Measurements from ENCODE around the gene RACGAP1. TPM values are rescaled to one million over a fixed set of nuclear protein-coding genes. Genes with fewer than 3 reads are reported as not detected.

RACGAP1 gene
- total RNA-seq, 1 experiment from 2014 or later, result 95.3 TPM

DNA sequence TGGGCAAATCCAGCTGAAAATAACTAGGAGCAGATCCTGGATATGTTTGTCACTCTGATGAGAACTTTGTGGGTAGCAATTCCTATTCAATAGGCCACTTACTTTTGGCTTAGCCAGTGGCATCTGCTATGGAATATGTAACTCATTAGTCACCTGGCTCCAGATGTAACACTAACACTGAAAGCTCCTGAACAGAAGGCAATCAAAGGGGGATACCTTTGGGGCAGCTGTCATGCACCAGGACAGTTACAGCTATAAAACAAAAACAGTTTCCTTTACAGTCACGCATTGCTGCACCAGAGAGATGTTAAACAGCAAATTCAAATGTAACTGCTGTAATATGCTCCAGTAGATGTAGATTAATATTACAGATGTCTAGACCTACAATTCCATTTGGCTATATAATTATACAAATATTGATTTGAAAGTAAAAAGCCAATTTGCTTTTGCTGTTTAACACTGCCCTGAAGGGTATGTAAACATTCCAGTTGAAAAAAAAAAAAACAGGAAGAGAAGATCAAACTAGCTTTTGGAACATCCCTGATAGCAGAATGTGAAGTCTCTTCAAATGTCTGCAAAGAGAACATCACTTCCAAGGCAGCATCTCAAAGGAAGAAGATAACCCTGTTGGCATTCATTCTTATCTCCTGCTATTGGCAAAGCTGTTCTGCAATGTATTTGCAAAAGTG, 18.4 kb downstream of the RACGAP1 start:
- ChIA-PET POLR2A (ENCODE audit: unreplicated experiment) (interaction anchor here (0.6 kb wide), 2 partner anchors 40 to 266 kb away, joined by 3 read pairs; partner anchors contain the start of gene TMBIM6), CTCF (no interaction called here)
- Histone ChIP-seq H3K9me2 (replicated peaks; ENCODE audit: low read length) (no peaks in the 10 kb centered on the region), H4K20me1 (ENCODE audit: low read length) (0 out of 2 replicates have a peak, but pooled peaks cover 6% of the 10 kb centered on the region), H3K27ac (ENCODE audit: low read length) (no peak overlapping the region), H3K9ac (ENCODE audit: low read length) (no peak overlapping the region), H3F3A (ENCODE audit: low read length, unreplicated experiment) (no peaks in the 10 kb centered on the region), H2AFZ (ENCODE audit: low read length) (no peak overlapping the region), H3K4me2 (ENCODE audit: low read length) (no peak overlapping the region), H3K9me3 (ENCODE audit: low read length) (no peaks in the 10 kb centered on the region), H3K36me3 (ENCODE audit: low read depth, low read length) (peaks cover 59% of the 10 kb centered on the region), H3K79me2 (ENCODE audit: low read length) (peaks cover 49% of the 10 kb centered on the region), H3K4me1 (ENCODE audit: insufficient read depth, low read length) (no peaks in the 10 kb centered on the region; the same call in 1 of the 2 replicates), H3K4me3 (ENCODE audit: low read length) (no peak overlapping the region), H3K27me3 (ENCODE audit: low read length) (no peaks in the 10 kb centered on the region)
- peak; percentile 38 for DNase-seq
- no TSS peak for BruUV-seq (replicated peaks)
- ATAC-seq, result peak; percentile 88
- intact Hi-C loops (cut with micrococcal nuclease), result no loop called here
- TF ChIP-seq EZH2 (IDR thresholded peaks at IDR 0.05; ENCODE audit: low read length, unreplicated experiment) (no peak), EZH2phosphoT487 (IDR thresholded peaks at IDR 0.05; ENCODE audit: borderline replicate concordance, low read length) (no peak)
- TF ChIP-seq, protein P1, sequence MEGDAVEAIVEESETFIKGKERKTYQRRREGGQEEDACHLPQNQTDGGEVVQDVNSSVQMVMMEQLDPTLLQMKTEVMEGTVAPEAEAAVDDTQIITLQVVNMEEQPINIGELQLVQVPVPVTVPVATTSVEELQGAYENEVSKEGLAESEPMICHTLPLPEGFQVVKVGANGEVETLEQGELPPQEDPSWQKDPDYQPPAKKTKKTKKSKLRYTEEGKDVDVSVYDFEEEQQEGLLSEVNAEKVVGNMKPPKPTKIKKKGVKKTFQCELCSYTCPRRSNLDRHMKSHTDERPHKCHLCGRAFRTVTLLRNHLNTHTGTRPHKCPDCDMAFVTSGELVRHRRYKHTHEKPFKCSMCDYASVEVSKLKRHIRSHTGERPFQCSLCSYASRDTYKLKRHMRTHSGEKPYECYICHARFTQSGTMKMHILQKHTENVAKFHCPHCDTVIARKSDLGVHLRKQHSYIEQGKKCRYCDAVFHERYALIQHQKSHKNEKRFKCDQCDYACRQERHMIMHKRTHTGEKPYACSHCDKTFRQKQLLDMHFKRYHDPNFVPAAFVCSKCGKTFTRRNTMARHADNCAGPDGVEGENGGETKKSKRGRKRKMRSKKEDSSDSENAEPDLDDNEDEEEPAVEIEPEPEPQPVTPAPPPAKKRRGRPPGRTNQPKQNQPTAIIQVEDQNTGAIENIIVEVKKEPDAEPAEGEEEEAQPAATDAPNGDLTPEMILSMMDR (conservative IDR thresholded peaks at IDR 0.05; ENCODE audit: low read depth, low read length), result no peak

DNA sequence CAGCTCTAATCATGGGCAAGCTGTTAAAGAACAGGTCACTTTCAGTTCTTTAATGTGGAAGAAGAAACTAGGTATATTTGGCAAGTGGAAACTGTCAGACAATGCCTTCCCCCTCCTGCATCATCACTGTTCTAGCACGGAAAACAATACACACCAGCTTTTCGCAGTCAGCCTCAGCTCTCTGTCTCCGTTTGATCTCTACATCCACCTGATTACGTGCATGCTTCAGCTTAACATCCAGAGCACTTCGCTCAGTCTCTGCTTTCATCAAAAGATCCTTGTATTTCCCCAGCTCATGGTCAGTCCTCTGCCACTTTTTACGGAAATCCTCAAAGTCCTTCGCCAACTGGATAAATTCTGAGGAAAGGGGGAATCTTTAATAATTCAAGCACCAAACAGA, 19.0 kb downstream of the RACGAP1 start:
- no peak overlapping the region for H3K4me2 ChIP-seq (ENCODE audit: low read length)
- no peak overlapping the region for H2AFZ ChIP-seq (ENCODE audit: low read length)
- ChIA-PET POLR2A (ENCODE audit: unreplicated experiment) (interaction anchor here (0.6 kb wide), 2 partner anchors 39 to 265 kb away, joined by 3 read pairs; partner anchors contain the start of gene TMBIM6), CTCF (no interaction called here)
- H3F3A ChIP-seq (ENCODE audit: low read length, unreplicated experiment), result no peaks in the 10 kb centered on the region
- no TSS peak for BruUV-seq (replicated peaks)
- no peaks in the 10 kb centered on the region for H3K9me3 ChIP-seq (ENCODE audit: low read length)
- no peak overlapping the region for H3K4me3 ChIP-seq (ENCODE audit: low read length)
- no peak for TF ChIP-seq EZH2phosphoT487 (IDR thresholded peaks at IDR 0.05; ENCODE audit: borderline replicate concordance, low read length)
- H3K27me3 ChIP-seq (ENCODE audit: low read length), result no peaks in the 10 kb centered on the region
- DNase-seq (no peak), ATAC-seq (no peak)
- peaks cover 48% of the 10 kb centered on the region for H3K79me2 ChIP-seq (ENCODE audit: low read length)
- no peak overlapping the region for H3K27ac ChIP-seq (ENCODE audit: low read length)
- no peaks in the 10 kb centered on the region; the same call in 1 of the 2 replicates for H3K4me1 ChIP-seq (ENCODE audit: insufficient read depth, low read length)
- intact Hi-C loops (cut with micrococcal nuclease), result no loop called here
- no peaks in the 10 kb centered on the region for H3K9me2 ChIP-seq (replicated peaks; ENCODE audit: low read length)
- H3K9ac ChIP-seq (ENCODE audit: low read length), result no peak overlapping the region
- peaks cover 64% of the 10 kb centered on the region for H3K36me3 ChIP-seq (ENCODE audit: low read depth, low read length)
- H4K20me1 ChIP-seq (ENCODE audit: low read length), result 0 out of 2 replicates have a peak, but pooled peaks cover 6% of the 10 kb centered on the region

DNA sequence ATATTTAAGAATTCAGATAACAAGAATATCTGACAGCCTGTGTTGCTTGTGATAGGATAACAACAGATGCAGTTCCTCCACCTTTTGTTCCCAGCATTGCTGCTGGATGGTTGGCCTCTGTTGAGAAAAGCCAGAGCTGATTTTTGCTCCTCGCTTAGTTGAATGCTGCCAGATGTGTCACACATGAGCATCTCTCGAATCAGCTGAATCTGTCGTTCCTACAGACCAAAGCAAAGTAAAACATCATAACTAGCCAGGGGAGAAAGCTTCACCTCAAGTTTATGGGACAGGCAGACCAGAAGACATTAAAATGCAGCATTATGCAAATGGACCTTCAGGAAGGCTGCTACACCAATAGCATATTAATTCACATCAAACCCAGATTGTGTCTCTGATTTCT, 20.1 kb downstream of the RACGAP1 start:
- H3F3A ChIP-seq (ENCODE audit: low read length, unreplicated experiment), result no peaks in the 10 kb centered on the region
- 0 out of 2 replicates have a peak, but pooled peaks cover 6% of the 10 kb centered on the region for H4K20me1 ChIP-seq (ENCODE audit: low read length)
- no TSS peak for BruUV-seq (replicated peaks)
- H3K4me2 ChIP-seq (ENCODE audit: low read length), result no peak overlapping the region
- no peak overlapping the region for H2AFZ ChIP-seq (ENCODE audit: low read length)
- H3K27ac ChIP-seq (ENCODE audit: low read length), result no peak overlapping the region
- intact Hi-C loops (cut with micrococcal nuclease), result no loop called here
- H3K4me1 ChIP-seq (ENCODE audit: insufficient read depth, low read length), result no peaks in the 10 kb centered on the region; the same call in 1 of the 2 replicates
- TF ChIP-seq EZH2phosphoT487 (IDR thresholded peaks at IDR 0.05; ENCODE audit: borderline replicate concordance, low read length) (no peak), EZH2 (IDR thresholded peaks at IDR 0.05; ENCODE audit: low read length, unreplicated experiment) (no peak)
- TF ChIP-seq, protein P1 (conservative IDR thresholded peaks at IDR 0.05; ENCODE audit: low read depth, low read length), result no peak
- ATAC-seq (no peak), DNase-seq (no peak)
- H3K9ac ChIP-seq (ENCODE audit: low read length), result no peak overlapping the region
- H3K36me3 ChIP-seq (ENCODE audit: low read depth, low read length), result peaks cover 70% of the 10 kb centered on the region
- ChIA-PET CTCF (no interaction called here), POLR2A (ENCODE audit: unreplicated experiment) (no interaction called here)
- no peaks in the 10 kb centered on the region for H3K9me2 ChIP-seq (replicated peaks; ENCODE audit: low read length)
- H3K9me3 ChIP-seq (ENCODE audit: low read length), result no peaks in the 10 kb centered on the region
- peaks cover 37% of the 10 kb centered on the region for H3K79me2 ChIP-seq (ENCODE audit: low read length)
- no peak overlapping the region for H3K4me3 ChIP-seq (ENCODE audit: low read length)
- H3K27me3 ChIP-seq (ENCODE audit: low read length), result no peaks in the 10 kb centered on the region

All from PC-3 (cell line).